Hepatocyte (in vitro differentiated cells): ENCODE results near the gene PDYN. TPM values are rescaled to one million over a fixed set of nuclear protein-coding genes. Genes with fewer than 3 reads are reported as not detected.

Experiments used
- DNase-seq: peaks from one replicate; pipeline ENCODE4 v3.0.0-alpha.2; 2016; ENCODE audit warnings: low spot score
- H2AFZ ChIP-seq: fragments of 200-600 bp; sonication (generic); 2 replicates; pipeline ENCODE4 v1.6.0; 2016; ENCODE audit warnings: antibody characterized with exemption, mild to moderate bottlenecking
- H3K27ac ChIP-seq: fragments of 200-600 bp; sonication (generic); 2 replicates; pipeline ENCODE4 v1.5.1; 2016; ENCODE audit warnings: mild to moderate bottlenecking
- H3K27me3 ChIP-seq: fragments of 200-600 bp; sonication (generic); 2 replicates; pipeline ENCODE4 v1.6.1; 2016
- H3K36me3 ChIP-seq: fragments of 200-600 bp; sonication (generic); replicated peaks from 2 replicates; pipeline ENCODE4 v1.5.1; 2016; ENCODE audit warnings: low read depth; ENCODE audit not compliant: insufficient read depth
- H3K4me1 ChIP-seq: fragments of 200-600 bp; sonication (generic); 2 replicates; pipeline ENCODE4 v1.5.1; 2016; ENCODE audit warnings: mild to moderate bottlenecking, moderate library complexity; ENCODE audit not compliant: insufficient read depth
- H3K4me2 ChIP-seq: fragments of 200-600 bp; sonication (generic); 2 replicates; pipeline ENCODE4 v1.6.0; 2016
- H3K4me3 ChIP-seq: fragments of 200-600 bp; sonication (generic); 2 replicates; pipeline ENCODE4 v1.5.1; 2016; ENCODE audit warnings: mild to moderate bottlenecking
- H3K79me2 ChIP-seq: fragments of 200-600 bp; sonication (generic); 2 replicates; pipeline ENCODE4 v1.6.0; 2017; ENCODE audit warnings: mild to moderate bottlenecking
- H3K9me2 ChIP-seq: fragments of 200-600 bp; sonication (generic); replicated peaks from 2 replicates; pipeline ENCODE4 v1.6.0; 2017; ENCODE audit warnings: mild to moderate bottlenecking; ENCODE audit not compliant: insufficient read depth
- H3K9me3 ChIP-seq: fragments of 200-600 bp; sonication (generic); 2 replicates; pipeline ENCODE4 v1.5.1; 2016; ENCODE audit warnings: low read depth, mild to moderate bottlenecking
- H4K20me1 ChIP-seq: fragments of 200-600 bp; sonication (generic); 2 replicates; pipeline ENCODE4 v1.6.0; 2016; ENCODE audit warnings: mild to moderate bottlenecking; ENCODE audit not compliant: insufficient read depth, poor library complexity, severe bottlenecking
- CTCF ChIP-seq: fragments of 200-600 bp; sonication (generic); IDR thresholded peaks from 2 replicates; pipeline ENCODE4 v1.5.1; 2016; ENCODE audit warnings: antibody characterized with exemption, mild to moderate bottlenecking; ENCODE audit not compliant: poor library complexity
- EZH2 ChIP-seq: fragments of 200-600 bp; sonication (generic); IDR thresholded peaks from 2 replicates; pipeline ENCODE4 v1.6.1; 2016; ENCODE audit warnings: antibody characterized with exemption, mild to moderate bottlenecking, borderline replicate concordance
- EZH2phosphoT487 ChIP-seq: fragments of 200-600 bp; sonication (generic); IDR thresholded peaks from one replicate; pipeline ENCODE4 v1.6.1; 2018; ENCODE audit warnings: antibody characterized with exemption, mild to moderate bottlenecking, low read depth, moderate library complexity; ENCODE audit not compliant: unreplicated experiment, severe bottlenecking
- WGBS: methylation state at CpG from one replicate; pipeline ENCODE4 v1.1.6; 2016; ENCODE audit warnings: low lambda C conversion rate; ENCODE audit errors: missing lambda C conversion rate; 5-methylcytosine and 5-hydroxymethylcytosine counted together
- polyA plus RNA-seq: library from polyadenylated mRNA; unstranded; fragments of >200 nt; fragmentation: Nextera tagmentation; extraction: Ambion mirVana; gene quantifications from 2 replicates; pipeline ENCODE4 v1.2.1, GENCODE V29; 2016
- total RNA-seq: library from RNA; depleted of rRNA; stranded (reverse); fragments of >200 nt; gene quantifications from 2 replicates; pipeline ENCODE4 v1.2.3, GENCODE V29; 2014

The PDYN gene
- total and polyA plus RNA-seq, 2 experiments from 2014 or later = not detected

GRCh38 chr20:1992359-1993110 is 1.3 kb downstream of the PDYN start:
- Histone ChIP-seq H3K36me3 (no peaks in the 10 kb centered on the region), H3K4me3 (no peak overlapping the region), H2AFZ (no peak overlapping the region), H3K9me3 (no peaks in the 10 kb centered on the region), H3K9me2 (no peaks in the 10 kb centered on the region), H3K4me2 (no peak overlapping the region), H3K27ac (no peak overlapping the region), H3K27me3 (peaks cover 49% of the 10 kb centered on the region), H3K4me1 (no peaks in the 10 kb centered on the region), H4K20me1 (no peaks in the 10 kb centered on the region), H3K79me2 (no peaks in the 10 kb centered on the region)
- no peak for DNase-seq
- no peak for TF ChIP-seq CTCF
- TF ChIP-seq EZH2phosphoT487 = no peak
- no peak for TF ChIP-seq EZH2
- 43% methylated on average over 8 of the region's 8 CpGs for WGBS

- TF ChIP-seq EZH2 (no peak), EZH2phosphoT487 (no peak), CTCF (no peak)
- no peak overlapping the region for H3K4me3 ChIP-seq
- no peak overlapping the region for H2AFZ ChIP-seq
- H4K20me1 ChIP-seq = no peaks in the 10 kb centered on the region
- H3K9me2 ChIP-seq = no peaks in the 10 kb centered on the region
- H3K27me3 ChIP-seq = peaks cover 20% of the 10 kb centered on the region
- DNase-seq = no peak
- no peak overlapping the region for H3K27ac ChIP-seq
- H3K9me3 ChIP-seq = no peaks in the 10 kb centered on the region
- 86% methylated on average over 3 of the region's 3 CpGs for WGBS
- no peaks in the 10 kb centered on the region for H3K36me3 ChIP-seq
- no peaks in the 10 kb centered on the region for H3K4me1 ChIP-seq
- no peaks in the 10 kb centered on the region for H3K79me2 ChIP-seq
- no peak overlapping the region for H3K4me2 ChIP-seq
Measured at GRCh38 chr20:1987826-1988225, 6.0 kb downstream of the PDYN start.

- Histone ChIP-seq H4K20me1 (no peaks in the 10 kb centered on the region), H2AFZ (no peak overlapping the region), H3K4me1 (no peaks in the 10 kb centered on the region), H3K36me3 (no peaks in the 10 kb centered on the region), H3K4me3 (no peak overlapping the region), H3K9me2 (no peaks in the 10 kb centered on the region), H3K27ac (no peak overlapping the region), H3K9me3 (no peaks in the 10 kb centered on the region), H3K4me2 (no peak overlapping the region), H3K79me2 (no peaks in the 10 kb centered on the region), H3K27me3 (peaks cover 12% of the 10 kb centered on the region)
- TF ChIP-seq EZH2 (no peak), EZH2phosphoT487 (no peak), CTCF (no peak)
- WGBS = 70% methylated on average over 4 of the region's 4 CpGs
- DNase-seq = no peak
Measured at GRCh38 chr20:1983301-1983700, 10.6 kb downstream of the PDYN start.
